ENCODE data around the gene TSSK3. TPM values are rescaled to one million over a fixed set of nuclear protein-coding genes. Genes with fewer than 3 reads are reported as not detected.

The TSSK3 gene
- total and polyA plus RNA-seq, 2 donors: 0.73 to 0.79 TPM

GRCh38 chr1:32361674-32362473 is 465 bp upstream of the TSSK3 start:
- H3K4me1 ChIP-seq (ENCODE audit: insufficient read depth): peaks cover 3% of the 10 kb centered on the region
- no peak overlapping the region for H3K27ac ChIP-seq (ENCODE audit: low read depth)
- H3K36me3 ChIP-seq (ENCODE audit: insufficient read depth): no peaks in the 10 kb centered on the region
- no peak for DNase-seq (ENCODE audit: extremely low spot score)
- 2% methylated on average over 91 of the region's 91 CpGs for WGBS
- peak overlapping the region; percentile 34 for H3K4me3 ChIP-seq (ENCODE audit: low read depth, low read length)

- Histone ChIP-seq H3K4me3 (ENCODE audit: low read depth, low read length) (no peak overlapping the region), H3K4me1 (ENCODE audit: insufficient read depth) (peaks cover 3% of the 10 kb centered on the region), H3K27ac (ENCODE audit: low read depth) (no peak overlapping the region), H3K36me3 (ENCODE audit: insufficient read depth) (no peaks in the 10 kb centered on the region)
- WGBS: 92% methylated on average over 12 of the region's 12 CpGs
- no peak for DNase-seq (ENCODE audit: extremely low spot score)
These were observed 1.4 kb downstream of the TSSK3 start for GRCh38 chr1:32363713-32364112.

- 91% methylated on average over 5 of the region's 5 CpGs for WGBS
- Histone ChIP-seq H3K4me1 (ENCODE audit: insufficient read depth) (peaks cover 3% of the 10 kb centered on the region), H3K36me3 (ENCODE audit: insufficient read depth) (peaks cover 8% of the 10 kb centered on the region), H3K27ac (ENCODE audit: low read depth) (no peak overlapping the region), H3K4me3 (ENCODE audit: low read depth, low read length) (no peak overlapping the region)
- no peak for DNase-seq (ENCODE audit: extremely low spot score)
These were observed 2.5 kb downstream of the TSSK3 start for GRCh38 chr1:32364836-32365235.

- Histone ChIP-seq H3K36me3 (ENCODE audit: insufficient read depth) (peaks cover 8% of the 10 kb centered on the region), H3K27ac (ENCODE audit: low read depth) (no peak overlapping the region), H3K4me1 (ENCODE audit: insufficient read depth) (peaks cover 3% of the 10 kb centered on the region), H3K4me3 (ENCODE audit: low read depth, low read length) (no peak overlapping the region)
- DNase-seq (ENCODE audit: extremely low spot score): no peak
- 91% methylated on average over 6 of the region's 6 CpGs for WGBS
These were observed 3.1 kb downstream of the TSSK3 start for GRCh38 chr1:32365445-32365844.

- no peaks in the 10 kb centered on the region for H3K4me1 ChIP-seq (ENCODE audit: insufficient read depth)
- WGBS: 95% methylated on average over 7 of the region's 7 CpGs
- peaks cover 8% of the 10 kb centered on the region for H3K36me3 ChIP-seq (ENCODE audit: insufficient read depth)
- no peak overlapping the region for H3K4me3 ChIP-seq (ENCODE audit: low read depth, low read length)
- no peak for DNase-seq (ENCODE audit: extremely low spot score)
- no peak overlapping the region for H3K27ac ChIP-seq (ENCODE audit: low read depth)
These were observed 5.7 kb downstream of the TSSK3 start for GRCh38 chr1:32367912-32368635.

- Histone ChIP-seq H3K4me1 (ENCODE audit: insufficient read depth) (no peaks in the 10 kb centered on the region), H3K4me3 (ENCODE audit: low read depth, low read length) (no peak overlapping the region), H3K36me3 (ENCODE audit: insufficient read depth) (peaks cover 15% of the 10 kb centered on the region), H3K27ac (ENCODE audit: low read depth) (no peak overlapping the region)
- no peak for DNase-seq (ENCODE audit: extremely low spot score)
- WGBS: 90% methylated on average over 5 of the region's 5 CpGs
These were observed 9.9 kb downstream of the TSSK3 start for GRCh38 chr1:32372149-32372756.

GRCh38 chr1:32373996-32374592 is 11.8 kb downstream of the TSSK3 start:
- 46% methylated on average over 1 of the region's 1 CpG for WGBS
- H3K4me1 ChIP-seq (ENCODE audit: insufficient read depth): no peaks in the 10 kb centered on the region
- H3K27ac ChIP-seq (ENCODE audit: low read depth): no peak overlapping the region
- peaks cover 12% of the 10 kb centered on the region for H3K36me3 ChIP-seq (ENCODE audit: insufficient read depth)
- DNase-seq (ENCODE audit: extremely low spot score): no peak
- H3K4me3 ChIP-seq (ENCODE audit: low read depth, low read length): no peak overlapping the region

- DNase-seq (ENCODE audit: extremely low spot score): no peak
- Histone ChIP-seq H3K4me1 (ENCODE audit: insufficient read depth) (no peaks in the 10 kb centered on the region), H3K36me3 (ENCODE audit: insufficient read depth) (peaks cover 8% of the 10 kb centered on the region), H3K4me3 (ENCODE audit: low read depth, low read length) (no peak overlapping the region), H3K27ac (ENCODE audit: low read depth) (no peak overlapping the region)
- WGBS: 92% methylated on average over 11 of the region's 11 CpGs
These were observed 13.9 kb downstream of the TSSK3 start for GRCh38 chr1:32376199-32376598.

GRCh38 chr1:32377541-32378220 is 15.3 kb downstream of the TSSK3 start:
- DNase-seq (ENCODE audit: extremely low spot score): no peak
- 91% methylated on average over 12 of the region's 12 CpGs for WGBS
- Histone ChIP-seq H3K4me1 (ENCODE audit: insufficient read depth) (no peaks in the 10 kb centered on the region), H3K36me3 (ENCODE audit: insufficient read depth) (peaks cover 9% of the 10 kb centered on the region), H3K27ac (ENCODE audit: low read depth) (no peak overlapping the region), H3K4me3 (ENCODE audit: low read depth, low read length) (no peak overlapping the region)

GRCh38 chr1:32380057-32380456 is 17.7 kb downstream of the TSSK3 start:
- Histone ChIP-seq H3K4me3 (ENCODE audit: low read depth, low read length) (no peak overlapping the region), H3K27ac (ENCODE audit: low read depth) (no peak overlapping the region), H3K4me1 (ENCODE audit: insufficient read depth) (no peaks in the 10 kb centered on the region), H3K36me3 (ENCODE audit: insufficient read depth) (peaks cover 10% of the 10 kb centered on the region)
- WGBS: 89% methylated on average over 9 of the region's 9 CpGs
- DNase-seq (ENCODE audit: extremely low spot score): no peak

- DNase-seq (ENCODE audit: extremely low spot score): no peak
- H3K36me3 ChIP-seq (ENCODE audit: insufficient read depth): peaks cover 7% of the 10 kb centered on the region
- WGBS: 93% methylated on average over 13 of the region's 13 CpGs
These were observed 24.5 kb downstream of the TSSK3 start for GRCh38 chr1:32386676-32387392.

GRCh38 chr1:32388641-32389040 is 26.3 kb downstream of the TSSK3 start:
- Histone ChIP-seq H3K4me1 (ENCODE audit: insufficient read depth) (no peaks in the 10 kb centered on the region), H3K4me3 (ENCODE audit: low read depth, low read length) (no peak overlapping the region), H3K27ac (ENCODE audit: low read depth) (no peak overlapping the region), H3K36me3 (ENCODE audit: insufficient read depth) (peaks cover 7% of the 10 kb centered on the region)
- no peak for DNase-seq (ENCODE audit: extremely low spot score)
- WGBS: 69% methylated on average over 6 of the region's 6 CpGs

More at GRCh38 chr1:32386676-32387392, 24.5 kb downstream of the TSSK3 start:
- no peak overlapping the region for H3K27ac ChIP-seq (ENCODE audit: low read depth)
- H3K4me3 ChIP-seq (ENCODE audit: low read depth, low read length): no peak overlapping the region
- no peaks in the 10 kb centered on the region for H3K4me1 ChIP-seq (ENCODE audit: insufficient read depth)

Data from urinary bladder (tissue), 4 donors.